Pulmonary artery endothelial cell (primary cell): ENCODE results near the gene PDE6A. TPM values are rescaled to one million over a fixed set of nuclear protein-coding genes. Genes with fewer than 3 reads are reported as not detected.
"Not testable (repeated sequence)": the region's sequence is repeated elsewhere in the genome, so short reads cannot be mapped to it uniquely, and the experiment has no call there.

Experiments used
- DNase-seq: peaks from one replicate; pipeline ENCODE4 v3.0.0-alpha.2; 2011; ENCODE audit warnings: low read depth, low spot score
- total RNA-seq: library from RNA; depleted of rRNA; stranded (reverse); fragments of >200 nt; gene quantifications from 2 replicates; pipeline ENCODE4 v1.2.3, GENCODE V29; 2014

Gene PDE6A
- total RNA-seq, 1 donor from 2014 or later: not detected

DNA sequence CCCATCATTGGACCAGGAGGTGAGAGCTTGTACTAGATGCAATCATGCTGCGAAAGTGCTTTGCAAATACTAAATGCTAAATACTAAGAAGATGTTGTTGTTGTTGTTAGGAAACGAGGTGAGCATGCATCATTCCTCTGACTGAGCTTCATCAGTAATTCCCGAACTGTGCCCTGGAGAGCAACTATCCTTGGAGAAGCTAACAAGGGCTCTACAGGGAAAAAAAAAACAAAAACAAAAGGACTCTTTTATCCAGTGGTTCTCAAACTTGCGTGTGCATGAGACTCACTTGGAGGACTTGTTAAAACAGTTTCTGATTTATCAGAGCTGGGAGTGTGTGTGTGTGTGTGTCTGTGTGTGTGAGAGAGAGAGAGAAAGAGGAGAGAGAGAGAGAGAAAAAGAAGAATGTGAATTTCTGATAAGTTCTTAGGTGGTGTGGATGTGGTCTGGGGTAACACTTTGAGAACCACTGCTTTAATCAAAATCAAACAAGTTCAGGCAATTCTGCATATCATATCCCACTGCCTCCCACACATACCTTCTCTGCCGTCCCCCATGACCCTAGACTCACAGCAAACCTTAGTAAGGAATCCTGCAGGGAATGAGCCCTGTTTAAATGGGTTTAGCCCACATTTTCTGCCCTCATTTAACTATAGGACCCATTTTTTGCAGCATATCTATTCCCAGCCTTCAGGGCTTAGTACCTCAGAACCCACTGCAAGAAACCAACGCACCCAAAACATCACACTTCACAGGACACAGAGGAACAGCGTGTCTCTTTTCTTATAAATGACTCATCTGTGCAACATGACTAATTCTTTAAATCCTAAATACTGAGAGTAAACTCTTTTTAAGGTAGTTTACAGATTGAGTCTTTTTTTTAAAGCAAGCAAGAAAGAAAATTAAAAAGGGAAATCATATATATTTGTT is 48.9 kb downstream of the PDE6A start:
- DNase-seq: no peak

DNA sequence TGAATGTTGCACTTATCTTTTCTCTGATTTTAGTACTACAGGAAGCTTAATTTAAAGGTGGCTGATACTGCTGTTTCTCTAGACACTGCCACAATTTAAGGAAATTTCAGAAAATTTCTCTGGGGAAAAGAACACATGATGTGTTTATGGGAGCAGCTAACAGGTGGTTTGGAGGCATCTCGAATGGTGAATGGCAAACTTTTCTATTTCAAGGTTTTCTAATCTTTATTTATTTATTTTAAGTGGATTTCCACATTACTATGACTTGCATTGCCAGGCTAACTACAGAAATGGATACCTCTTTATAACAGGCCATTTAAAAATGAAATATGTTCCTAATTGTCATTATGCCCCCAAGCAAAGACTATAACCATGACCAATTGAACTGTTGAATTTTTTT is 50.4 kb downstream of the PDE6A start:
- DNase-seq: no peak

DNA sequence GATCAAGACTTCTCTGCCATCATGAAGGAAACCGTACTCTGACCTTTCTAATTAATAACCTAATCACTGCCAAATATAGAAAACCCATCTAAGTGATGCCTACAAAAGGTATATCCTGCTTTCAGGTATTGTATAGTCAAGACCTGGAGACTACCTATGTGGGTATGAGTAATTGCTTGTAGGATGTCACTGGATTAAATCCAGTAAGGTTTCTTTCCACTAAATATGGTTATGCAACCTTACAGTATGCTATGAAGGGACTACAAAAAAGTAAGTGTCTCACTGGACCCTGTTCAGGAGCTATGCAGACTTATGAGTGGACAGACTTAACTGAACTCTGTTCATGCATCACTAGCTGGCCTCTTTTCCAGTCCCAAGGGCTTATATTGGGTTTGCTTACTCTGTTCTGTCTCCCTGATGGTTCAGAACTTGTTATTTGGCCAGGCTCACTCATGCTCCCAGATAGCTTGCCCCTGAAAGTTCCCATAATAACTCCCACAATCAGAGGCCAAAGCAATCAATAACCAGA is 51.1 kb downstream of the PDE6A start:
- DNase-seq: no peak

DNA sequence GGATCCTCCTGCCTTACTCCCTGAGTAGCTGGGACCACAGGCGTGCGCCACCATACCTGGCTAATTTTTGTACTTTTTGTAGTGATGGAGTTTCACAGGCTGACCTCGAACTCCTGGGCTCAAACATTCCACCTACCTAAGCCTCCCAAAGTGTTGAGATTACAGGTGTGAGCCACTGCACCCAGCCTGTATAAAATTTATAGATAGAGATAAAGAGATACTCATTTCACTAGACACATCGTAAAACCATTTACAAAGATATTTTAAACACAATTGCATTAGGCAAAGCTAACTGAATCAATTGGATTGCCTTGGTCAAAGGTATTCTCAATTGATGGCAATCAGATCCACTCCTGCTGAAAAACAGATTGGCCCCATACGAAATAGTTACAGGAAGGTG is 52.0 kb downstream of the PDE6A start:
- DNase-seq: no peak

DNA sequence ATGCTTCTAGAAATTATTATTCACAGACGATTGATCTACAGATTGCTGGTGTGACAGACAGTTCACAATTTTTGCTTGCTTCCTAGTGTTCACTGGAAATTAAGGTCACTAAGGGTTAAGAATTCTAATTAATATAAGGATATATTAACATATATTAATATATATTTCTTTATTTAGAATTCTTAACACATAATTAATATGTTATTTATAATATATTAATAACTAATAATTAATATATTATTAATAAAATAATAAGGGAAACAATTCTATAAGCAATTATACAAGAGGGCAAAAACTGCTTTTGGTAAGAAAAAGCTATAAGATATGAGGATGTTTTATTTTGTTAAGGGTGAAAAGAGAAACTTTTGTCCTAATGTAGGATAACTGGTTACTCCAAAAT is 56.3 kb downstream of the PDE6A start:
- no peak for DNase-seq

DNA sequence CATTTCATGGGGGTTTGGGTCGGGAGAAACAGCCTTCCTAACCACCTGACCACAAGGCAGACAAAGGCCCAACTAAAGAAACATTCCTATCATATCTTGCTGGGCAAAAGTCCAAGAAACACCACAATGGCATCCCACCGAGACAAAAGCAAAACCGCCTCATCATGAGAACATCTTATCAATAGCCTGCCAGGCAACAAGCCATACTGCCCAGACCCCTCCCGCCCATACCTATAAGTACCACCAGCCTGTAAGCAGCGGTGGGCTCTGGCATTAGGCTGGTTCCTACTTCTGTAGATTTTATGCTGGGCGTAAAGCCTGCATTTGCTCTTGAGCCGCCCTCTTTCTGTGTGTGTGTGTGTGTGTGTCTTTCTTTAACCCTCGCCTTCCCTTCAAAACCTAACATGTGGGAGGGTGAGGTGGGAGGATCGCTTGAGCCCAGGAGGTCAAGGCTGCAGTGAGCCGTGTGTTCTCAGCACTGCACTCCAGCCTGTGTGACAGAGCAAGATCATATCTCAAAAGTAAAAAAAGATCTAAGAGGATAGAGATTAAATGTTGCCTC is 56.9 kb downstream of the PDE6A start:
- DNase-seq: peak; percentile 37

DNA sequence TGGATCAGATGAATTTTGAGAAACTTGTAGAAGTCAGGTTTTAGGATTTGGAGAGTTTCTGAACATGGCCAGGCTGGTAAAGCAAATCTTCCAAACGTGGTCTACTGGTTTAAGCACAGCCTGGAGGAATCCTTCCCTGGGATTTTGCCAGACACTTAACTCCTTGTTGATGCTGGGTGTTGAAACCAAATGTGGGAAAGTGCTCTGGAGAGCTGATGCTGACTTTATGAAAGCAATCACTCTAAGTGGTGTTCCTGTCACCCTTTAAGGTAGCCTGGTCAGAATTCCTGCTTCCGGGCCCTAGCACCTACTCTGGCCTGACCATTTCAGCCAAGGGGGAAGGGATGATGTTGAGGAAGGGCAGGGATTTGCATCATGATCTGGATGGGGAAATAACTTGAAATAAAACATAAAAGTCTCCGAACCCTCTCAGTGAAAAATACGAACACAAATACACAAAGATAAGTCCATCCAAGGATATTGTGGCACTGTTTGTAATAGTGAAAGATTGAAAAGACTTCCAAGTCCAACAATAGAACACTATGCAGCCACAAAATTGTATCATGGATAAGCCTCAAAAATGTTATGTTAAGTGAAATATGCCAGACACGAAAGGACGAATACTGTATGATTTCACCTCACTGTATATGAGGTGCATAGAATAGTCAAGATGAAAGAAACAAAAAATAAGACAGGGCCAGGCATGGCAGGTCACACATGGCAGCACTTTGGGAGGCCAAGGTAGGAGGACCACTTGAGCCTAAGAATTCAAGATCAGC is 57.7 kb downstream of the PDE6A start:
- DNase-seq: no peak

DNA sequence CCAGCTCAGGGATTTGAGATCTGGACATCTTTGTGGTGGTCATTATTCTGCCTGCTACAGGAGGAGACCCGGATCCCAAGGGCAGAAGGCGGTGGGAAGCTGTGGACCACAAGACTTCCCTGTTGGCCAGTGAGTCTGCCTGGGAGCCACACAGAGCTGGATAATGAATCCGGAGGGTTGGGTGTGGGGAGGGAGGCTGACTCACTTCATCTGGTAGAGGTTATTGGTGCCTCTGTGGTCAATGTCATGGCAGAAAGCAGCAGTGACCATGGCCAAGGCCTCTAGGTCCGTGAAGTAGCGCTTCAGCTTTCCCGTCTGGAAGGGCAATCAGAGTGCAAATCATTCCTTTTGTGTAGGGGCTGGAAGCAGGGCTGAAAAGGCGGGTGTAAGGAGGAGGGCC is 58.5 kb downstream of the PDE6A start:
- DNase-seq: no peak

DNA sequence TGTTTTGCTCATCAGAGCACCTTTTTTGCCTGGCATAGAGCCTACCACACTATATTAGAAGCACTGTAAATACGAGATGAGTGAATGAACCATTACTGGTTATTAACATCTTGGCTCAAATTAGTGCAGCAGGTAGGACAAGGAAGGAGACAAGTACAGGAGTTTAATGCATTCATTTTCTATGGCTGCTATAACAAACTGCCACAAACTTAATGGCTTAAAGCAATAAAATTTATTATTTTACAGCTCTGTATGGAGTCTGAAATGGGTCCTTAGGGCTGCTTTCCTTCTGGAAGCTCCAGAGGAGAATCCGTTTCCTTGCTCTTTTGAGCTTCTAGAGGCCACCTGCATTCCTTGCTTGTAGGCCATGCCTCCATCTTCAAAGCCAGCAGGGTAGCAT is 59.1 kb downstream of the PDE6A start:
- no peak for DNase-seq

DNA sequence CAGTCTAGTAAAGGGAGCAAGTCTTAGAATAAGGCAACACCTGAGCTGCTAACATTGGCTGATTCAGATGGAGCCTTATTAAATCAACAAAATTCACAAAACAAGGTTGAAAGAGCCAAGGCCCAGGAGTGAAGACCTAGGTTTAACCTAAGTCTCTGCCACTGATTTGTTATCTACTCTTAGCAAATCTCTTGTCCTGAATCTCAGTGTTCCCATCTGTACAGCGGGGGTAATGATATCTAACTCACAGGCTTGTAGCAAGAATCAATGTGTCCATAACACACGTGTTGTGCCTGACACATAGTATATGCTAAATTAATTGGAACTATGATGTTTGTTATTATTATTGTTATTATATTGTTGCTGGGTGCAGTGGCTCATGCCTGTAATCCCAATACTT is 61.0 kb downstream of the PDE6A start:
- DNase-seq: no peak

DNA sequence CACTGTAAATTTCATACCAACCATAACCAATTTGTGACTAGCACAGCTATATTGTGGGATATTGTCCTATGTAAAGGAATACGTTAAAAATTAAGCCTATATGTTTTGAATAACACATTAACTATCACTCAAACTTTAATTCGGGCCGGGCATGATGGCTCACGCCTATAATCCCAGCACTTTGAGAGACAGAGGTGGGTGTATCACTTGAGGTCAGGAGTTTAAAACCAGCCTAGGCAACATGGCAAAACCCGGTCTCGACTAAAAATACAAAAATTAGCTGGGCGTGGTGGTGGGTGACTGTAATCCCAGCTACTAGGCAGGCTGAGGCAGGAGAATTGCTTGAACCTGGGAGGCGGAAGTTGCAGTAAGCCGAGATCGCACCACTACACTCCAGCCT is 62.0 kb downstream of the PDE6A start:
- not testable (repeated sequence) for DNase-seq

DNA sequence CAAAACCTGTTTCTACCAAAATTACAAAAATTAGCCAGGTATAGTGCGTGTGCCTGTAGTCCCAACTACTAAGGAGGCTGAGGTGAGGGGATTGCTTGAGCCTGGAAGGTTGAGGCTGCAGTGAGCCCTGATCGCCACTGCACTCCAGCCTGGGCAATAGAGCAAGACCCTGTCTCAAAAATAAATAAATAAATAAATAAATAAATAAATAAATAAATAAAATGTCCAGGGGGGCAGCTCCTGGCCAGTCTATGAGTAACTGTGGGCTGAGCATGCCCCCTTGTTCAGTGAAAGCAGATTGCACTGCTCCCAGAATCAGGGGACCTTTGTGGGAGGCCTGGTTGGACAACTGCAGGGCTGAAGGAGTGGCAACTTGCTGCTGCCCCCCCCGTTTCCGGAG is 62.7 kb downstream of the PDE6A start:
- DNase-seq: no peak

DNA sequence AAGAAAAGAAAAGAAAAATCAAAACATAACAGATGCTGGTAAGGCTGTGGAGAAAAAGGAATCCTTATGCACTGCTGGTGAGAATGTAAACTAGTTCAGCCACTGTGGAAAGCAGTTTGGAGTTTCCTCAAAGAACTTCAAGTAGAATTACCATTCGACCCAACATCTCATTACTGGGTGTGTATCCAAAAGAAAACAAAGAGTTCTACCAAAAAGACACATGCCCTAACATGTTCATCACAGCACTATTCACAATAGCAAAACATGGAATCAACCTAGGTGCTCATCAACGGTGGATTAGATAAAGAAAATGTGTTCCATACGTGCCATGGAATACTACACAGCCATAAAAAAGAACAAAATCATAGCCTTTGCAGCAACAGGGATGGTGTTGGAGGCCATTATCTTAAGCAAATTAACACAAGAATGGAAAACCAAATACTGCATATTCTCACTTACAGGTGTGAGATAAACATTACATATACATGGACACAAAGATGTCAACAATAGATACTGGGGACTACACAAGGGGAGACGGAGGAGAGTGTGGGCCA is 63.4 kb downstream of the PDE6A start:
- no peak for DNase-seq

DNA sequence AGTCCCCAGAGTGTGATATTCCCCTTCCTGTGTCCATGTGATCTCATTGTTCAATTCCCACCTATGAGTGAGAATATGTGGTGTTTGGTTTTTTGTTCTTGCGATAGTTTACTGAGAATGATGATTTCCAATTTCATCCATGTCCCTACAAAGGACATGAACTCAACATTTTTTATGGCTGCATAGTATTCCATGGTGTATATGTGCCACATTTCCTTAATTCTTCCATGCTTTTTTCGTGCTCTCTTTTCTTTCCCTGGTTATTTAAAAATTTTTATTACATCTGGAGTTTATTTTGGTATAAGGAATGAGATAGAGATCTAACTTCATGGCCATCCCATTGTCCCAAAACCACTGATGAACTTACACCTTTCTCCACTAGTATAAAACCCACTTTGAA is 65.0 kb downstream of the PDE6A start:
- DNase-seq: not testable (repeated sequence)

DNA sequence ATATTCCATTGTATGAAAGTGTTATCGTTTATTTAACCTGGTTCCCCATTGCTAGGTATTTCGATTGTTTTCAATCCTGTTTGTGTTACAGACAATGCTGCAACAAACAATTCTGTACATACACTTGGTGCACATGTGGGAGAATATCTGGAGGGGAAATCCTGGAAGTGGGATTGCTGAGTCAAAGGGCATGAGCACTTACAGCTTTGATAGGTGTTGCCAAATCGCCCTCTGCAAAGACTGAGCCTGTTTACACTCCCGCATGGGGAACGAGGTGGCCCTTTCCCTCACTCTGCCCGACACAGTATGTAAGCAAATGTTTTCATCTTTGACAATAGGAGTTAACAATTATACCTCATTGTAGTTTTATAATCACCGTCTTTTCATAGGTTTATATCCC is 66.2 kb downstream of the PDE6A start:
- DNase-seq: peak; percentile 41

DNA sequence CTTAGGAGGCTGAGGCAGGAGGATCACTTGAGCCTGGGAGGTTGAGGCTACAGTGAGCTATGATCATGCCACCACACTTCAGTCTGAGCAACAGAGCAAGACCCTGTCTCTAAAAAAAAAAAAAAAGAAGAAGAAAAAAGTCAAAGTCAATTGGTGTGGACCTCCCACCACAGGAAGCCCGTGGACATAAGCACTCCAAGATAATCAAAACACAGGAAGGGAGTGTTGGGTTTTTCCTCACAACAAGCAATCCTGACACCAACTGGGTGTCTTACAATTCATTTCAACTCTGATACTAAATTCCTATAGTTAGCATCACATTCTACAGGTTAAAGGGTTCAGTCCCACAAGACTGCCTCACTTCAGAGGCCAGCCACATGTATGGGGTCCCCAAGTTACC is 70.7 kb downstream of the PDE6A start:
- no peak for DNase-seq

DNA sequence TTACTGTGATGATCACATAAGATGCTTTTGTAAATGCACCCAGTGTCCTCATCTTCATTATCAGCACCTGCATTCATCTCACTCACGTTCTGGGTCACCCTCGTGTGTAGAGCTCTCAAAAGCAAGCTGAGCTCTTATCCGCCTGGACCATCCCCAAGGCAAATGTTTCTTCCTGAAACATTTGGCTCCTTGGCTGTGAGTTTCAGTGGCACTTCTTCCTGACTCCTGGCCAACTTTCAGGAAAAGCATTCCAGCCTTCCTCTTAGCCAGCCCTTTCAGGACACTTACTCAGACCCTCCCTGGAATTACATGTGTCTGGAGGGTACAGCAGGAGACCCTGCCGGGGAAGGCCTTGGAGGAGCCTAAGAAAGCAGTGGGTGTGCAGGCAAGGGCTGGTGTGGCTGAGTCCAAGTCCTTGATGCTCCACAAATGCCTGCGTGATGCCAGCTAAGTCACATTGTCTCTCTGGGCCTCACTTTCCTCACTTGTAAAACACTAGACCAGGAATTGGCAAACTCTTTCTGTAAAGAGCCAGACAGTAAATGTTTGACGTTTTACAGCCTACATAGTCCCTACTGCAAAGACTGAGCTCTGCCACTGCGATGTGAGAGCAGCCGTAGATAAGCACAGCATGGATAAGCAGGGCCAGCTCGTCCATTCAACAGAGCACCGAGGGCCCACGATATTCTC is 72.1 kb downstream of the PDE6A start:
- DNase-seq: no peak

DNA sequence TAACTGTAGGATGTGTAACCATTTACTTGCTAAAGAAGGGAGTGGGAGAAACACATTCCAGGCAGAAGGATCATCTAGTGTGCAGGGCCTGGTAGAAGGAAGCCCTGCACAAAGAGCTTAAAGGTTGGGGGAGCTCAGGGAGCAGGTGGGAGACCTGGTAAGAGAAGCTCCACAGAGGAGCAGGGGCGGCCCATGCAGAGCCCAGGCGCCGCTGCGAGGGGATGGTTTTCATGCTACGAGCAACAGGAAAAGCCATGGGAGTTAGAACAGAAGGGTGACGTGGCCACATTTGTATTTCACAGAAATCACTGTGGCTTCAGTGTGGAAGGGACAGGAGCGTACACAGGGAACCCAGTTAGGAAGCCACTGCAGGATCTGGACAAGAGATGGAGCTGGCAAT is 73.1 kb downstream of the PDE6A start:
- no peak for DNase-seq

DNA sequence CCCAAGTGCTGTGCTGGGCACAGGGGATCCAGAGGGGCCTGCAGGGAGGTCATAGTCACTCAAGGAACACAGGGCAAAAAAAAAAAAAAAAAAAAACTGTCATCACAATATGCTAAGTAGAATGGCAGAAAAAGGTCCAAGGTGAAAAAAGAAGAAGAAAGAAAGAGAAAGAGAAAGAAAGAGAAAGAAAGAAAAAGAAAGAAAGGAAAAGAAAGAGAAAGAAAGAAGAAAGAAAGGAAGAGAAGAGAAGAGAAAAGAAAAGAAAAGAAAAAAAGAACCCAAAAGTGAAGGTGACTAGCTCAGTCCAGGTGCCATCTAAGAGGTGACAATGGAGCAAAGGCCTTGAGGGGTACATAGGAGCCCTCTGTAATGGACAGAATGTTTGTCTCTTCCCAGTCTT is 73.9 kb downstream of the PDE6A start:
- DNase-seq: no peak

DNA sequence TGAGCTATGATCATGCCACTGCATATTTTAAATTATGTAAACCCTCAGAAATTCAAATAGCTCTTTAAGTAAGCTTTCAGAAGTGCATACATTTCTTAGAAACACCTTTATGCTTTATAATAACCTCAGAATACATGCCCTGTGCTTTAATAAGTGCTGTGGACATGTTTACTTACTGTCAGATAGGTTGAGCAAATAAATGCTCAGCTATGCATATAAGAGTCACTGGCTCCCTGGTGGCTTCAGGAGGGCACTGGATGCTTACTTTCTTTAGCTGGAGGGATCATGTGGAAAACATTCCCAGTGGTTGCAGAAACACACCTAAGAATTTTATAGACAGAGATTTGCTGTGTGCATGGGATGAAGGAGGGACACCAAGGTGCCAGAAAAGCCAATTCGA is 74.4 kb downstream of the PDE6A start:
- no peak for DNase-seq

DNA sequence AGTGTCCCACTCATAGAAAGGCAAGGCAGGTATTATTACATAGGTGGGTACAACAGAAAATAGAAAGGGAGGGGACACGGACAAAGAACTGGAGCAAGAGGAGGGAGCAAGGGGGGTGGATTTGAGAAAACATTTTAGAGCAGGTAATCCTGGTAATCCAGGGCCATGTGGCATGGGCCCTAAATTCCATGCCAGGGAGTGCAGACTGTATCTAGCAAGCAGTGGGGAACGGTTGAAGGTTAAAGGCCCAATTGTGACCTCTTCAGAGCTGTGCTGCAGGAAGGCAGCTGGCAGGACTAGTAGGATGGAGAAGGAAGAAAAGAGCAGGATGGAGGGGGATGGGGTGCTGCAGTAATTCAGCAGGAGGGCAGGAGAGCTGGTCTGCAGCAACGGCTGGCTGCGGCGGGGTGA is 75.2 kb downstream of the PDE6A start:
- no peak for DNase-seq
